Neural cell (in vitro differentiated cells): ENCODE results near the gene ATP2A1.

ENCODE experiments used
- EZH2 ChIP-seq: fragments of 200-600, 300-800 bp; shearing (Covaris generic), sonication (generic); IDR thresholded peaks from 2 replicates; pipeline ENCODE4 v1.6.1; 2014; ENCODE audit warnings: antibody characterized with exemption, low read length, borderline replicate concordance, mild to moderate bottlenecking; ENCODE audit not compliant: insufficient read depth, poor library complexity, severe bottlenecking
- TF ChIP-seq, protein P1 (sequence below): fragments of 450-650 bp; IDR thresholded peaks from 2 replicates; pipeline ENCODE4 v1.5.1; 2014; ENCODE audit warnings: antibody characterized with exemption, mild to moderate bottlenecking, moderate library complexity; ENCODE audit not compliant: poor library complexity, severe bottlenecking

DNA sequence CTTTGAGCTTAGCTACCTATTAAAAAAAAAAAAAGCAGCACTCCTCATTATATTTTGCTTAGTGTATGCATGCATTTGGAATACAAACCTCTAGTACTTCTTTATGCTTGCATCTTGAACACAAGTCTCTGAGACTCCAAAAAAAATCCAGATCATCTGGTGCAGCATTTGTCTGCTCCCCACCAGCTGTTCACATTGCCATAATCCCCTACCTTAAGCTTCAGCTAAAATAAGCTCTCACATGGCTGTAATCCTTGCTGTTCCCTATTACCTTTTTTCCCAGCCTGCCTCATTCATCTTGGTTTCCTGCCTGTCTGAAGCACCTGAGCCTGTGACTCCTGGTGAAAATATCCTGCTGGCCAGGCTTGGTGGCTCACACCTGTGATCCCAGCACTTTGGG, 65.0 kb downstream of the ATP2A1 start:
- TF ChIP-seq, protein P1, sequence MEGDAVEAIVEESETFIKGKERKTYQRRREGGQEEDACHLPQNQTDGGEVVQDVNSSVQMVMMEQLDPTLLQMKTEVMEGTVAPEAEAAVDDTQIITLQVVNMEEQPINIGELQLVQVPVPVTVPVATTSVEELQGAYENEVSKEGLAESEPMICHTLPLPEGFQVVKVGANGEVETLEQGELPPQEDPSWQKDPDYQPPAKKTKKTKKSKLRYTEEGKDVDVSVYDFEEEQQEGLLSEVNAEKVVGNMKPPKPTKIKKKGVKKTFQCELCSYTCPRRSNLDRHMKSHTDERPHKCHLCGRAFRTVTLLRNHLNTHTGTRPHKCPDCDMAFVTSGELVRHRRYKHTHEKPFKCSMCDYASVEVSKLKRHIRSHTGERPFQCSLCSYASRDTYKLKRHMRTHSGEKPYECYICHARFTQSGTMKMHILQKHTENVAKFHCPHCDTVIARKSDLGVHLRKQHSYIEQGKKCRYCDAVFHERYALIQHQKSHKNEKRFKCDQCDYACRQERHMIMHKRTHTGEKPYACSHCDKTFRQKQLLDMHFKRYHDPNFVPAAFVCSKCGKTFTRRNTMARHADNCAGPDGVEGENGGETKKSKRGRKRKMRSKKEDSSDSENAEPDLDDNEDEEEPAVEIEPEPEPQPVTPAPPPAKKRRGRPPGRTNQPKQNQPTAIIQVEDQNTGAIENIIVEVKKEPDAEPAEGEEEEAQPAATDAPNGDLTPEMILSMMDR = no peak
- TF ChIP-seq EZH2 = no peak
